ENCODE data around the gene AUTS2.

DNA sequence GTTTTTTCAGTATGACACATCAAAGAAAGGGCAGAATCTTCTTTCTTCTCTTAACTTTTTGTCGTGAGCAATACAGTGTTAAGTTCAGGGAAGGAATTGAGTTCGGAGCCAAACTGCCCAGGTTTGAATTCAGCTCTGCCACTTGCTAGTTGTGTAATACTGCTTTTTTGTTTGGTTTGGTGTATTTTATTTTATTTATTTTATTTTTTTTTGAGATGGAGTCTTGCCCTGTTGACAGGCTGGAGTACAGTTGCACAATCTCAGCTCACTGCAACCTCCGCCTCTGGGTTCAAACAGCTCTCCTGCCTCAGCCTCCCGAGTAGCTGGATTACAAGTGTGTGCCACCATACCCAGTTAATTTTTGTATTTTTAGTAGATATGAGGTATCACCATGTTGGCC is 993.9 kb downstream of the AUTS2 start:
- TF ChIP-seq CTCF (IDR thresholded peaks at IDR 0.05) (no peak), POLR2A (IDR thresholded peaks at IDR 0.05) (no peak)

Data from thyroid gland (tissue), 4 donors.